ENCODE data around the gene ASXL2. TPM values are rescaled to one million over a fixed set of nuclear protein-coding genes. Genes with fewer than 3 reads are reported as not detected.

Gene ASXL2
- total RNA-seq, 1 experiment from 2014 or later = 32.7 TPM

GRCh38 chr2:25867396-25868003, 10.8 kb downstream of the ASXL2 start:
- Mint-ChIP-seq H3K9me3 (no peaks in the 10 kb centered on the region), H3K4me3 (no peak overlapping the region; a peak in 1 of 5 replicates), H3K27ac (peak overlapping the region in 1 of 3 experiments; percentile 34; a peak in 2 of 7 replicates), H3K36me3 (ENCODE audit: insufficient read depth in 1 of 3, low read depth in 3 of 3) (peaks cover 5 to 14% (median 9%) of the 10 kb centered on the region in 3 experiments), H3K27me3 (ENCODE audit: low read depth) (no peaks in the 10 kb centered on the region), H3K4me1 (peaks cover 6% of the 10 kb centered on the region in 2 experiments)
- H4K20me1 ChIP-seq (ENCODE audit: control insufficient read depth, insufficient read depth, insufficient read length) = no peaks in the 10 kb centered on the region
- no peak overlapping the region for H2BK12ac ChIP-seq (ENCODE audit: insufficient read length, low read depth, low read length)
- H3K18ac ChIP-seq (ENCODE audit: insufficient read length, low read depth, low read length) = no peak overlapping the region
- H3T11ph ChIP-seq (ENCODE audit: low read length) = no peak overlapping the region
- no peak overlapping the region for H3K4ac ChIP-seq (ENCODE audit: low read depth, low read length)
- H2AFZ ChIP-seq (ENCODE audit: low read length) = no peak overlapping the region
- H2BK5ac ChIP-seq (ENCODE audit: insufficient read length, low read length) = no peak overlapping the region
- H2BK20ac ChIP-seq (ENCODE audit: low read depth, low read length, poor library complexity, severe bottlenecking) = no peak overlapping the region
- no peak overlapping the region for H3K23ac ChIP-seq (ENCODE audit: insufficient read length, low read depth, low read length)
- DNase-seq = no peak
- H4K5ac ChIP-seq (ENCODE audit: insufficient read length, low read depth, low read length) = no peak overlapping the region
- H3K79me2 ChIP-seq (ENCODE audit: insufficient read depth, low read length) = peaks cover 3% of the 10 kb centered on the region; the same call in 1 of the 2 replicates
- no peaks in the 10 kb centered on the region for H3K79me1 ChIP-seq (ENCODE audit: insufficient read depth, low read depth, low read length, poor library complexity, severe bottlenecking)
- no CpG with 5 or more reads among the region's 5 CpGs for WGBS (ENCODE audit: extremely low coverage, insufficient read length, low lambda C conversion rate)
- H4K91ac ChIP-seq (ENCODE audit: insufficient read length, low read depth, low read length) = no peak overlapping the region
- no peak overlapping the region for H3K56ac ChIP-seq (ENCODE audit: insufficient read length, low read depth, low read length)
- no peak overlapping the region for H2AK5ac ChIP-seq (ENCODE audit: insufficient read length, low read length)
- no peak overlapping the region for H3K9ac ChIP-seq (ENCODE audit: extremely low read depth, insufficient read length, low read length)
- H3K23me2 ChIP-seq (ENCODE audit: insufficient read length, low read depth, low read length, poor library complexity, severe bottlenecking) = no peaks in the 10 kb centered on the region
- H3K4me2 ChIP-seq (ENCODE audit: insufficient read depth, insufficient read length, low read length) = no peak overlapping the region
- H3K14ac ChIP-seq (ENCODE audit: insufficient read depth, low read length) = no peak overlapping the region
- no peaks in the 10 kb centered on the region for H3K9me3 ChIP-seq (ENCODE audit: control insufficient read depth, low read depth, low read length)
- no peak overlapping the region for H2BK120ac ChIP-seq (ENCODE audit: low read depth, low read length, poor library complexity, severe bottlenecking)
- no peak overlapping the region for H3K27ac ChIP-seq (ENCODE audit: insufficient read length, low read depth, low read length)
- no peaks in the 10 kb centered on the region; the same call in 1 of the 2 replicates for H3K4me1 ChIP-seq (ENCODE audit: insufficient read depth, low read length)
- TF ChIP-seq CTCF (conservative IDR thresholded peaks at IDR 0.05) = no peak
- no peaks in the 10 kb centered on the region for H3K27me3 ChIP-seq (ENCODE audit: insufficient read depth, low read length)
- no peak overlapping the region for H4K8ac ChIP-seq (replicated peaks; ENCODE audit: insufficient read length, low read depth, low read length)
- no peak overlapping the region for H2BK15ac ChIP-seq (ENCODE audit: low read depth, low read length)
